GM19025 (cell line): Measurements from ENCODE around the gene CKB.
A peak's percentile ranks its signal among the peaks of the same experiment; 100 is the strongest.
"Not testable (repeated sequence)": the region's sequence is repeated elsewhere in the genome, so short reads cannot be mapped to it uniquely, and the experiment has no call there.

Experiments used
- ATAC-seq: cut with Tn5 transposase; IDR thresholded peaks from one replicate; pipeline ENCODE4 v1.9.1; 2021; ENCODE audit warnings: mild to moderate bottlenecking, low read depth, moderate library complexity; ENCODE audit not compliant: unreplicated experiment

Gene CKB

DNA sequence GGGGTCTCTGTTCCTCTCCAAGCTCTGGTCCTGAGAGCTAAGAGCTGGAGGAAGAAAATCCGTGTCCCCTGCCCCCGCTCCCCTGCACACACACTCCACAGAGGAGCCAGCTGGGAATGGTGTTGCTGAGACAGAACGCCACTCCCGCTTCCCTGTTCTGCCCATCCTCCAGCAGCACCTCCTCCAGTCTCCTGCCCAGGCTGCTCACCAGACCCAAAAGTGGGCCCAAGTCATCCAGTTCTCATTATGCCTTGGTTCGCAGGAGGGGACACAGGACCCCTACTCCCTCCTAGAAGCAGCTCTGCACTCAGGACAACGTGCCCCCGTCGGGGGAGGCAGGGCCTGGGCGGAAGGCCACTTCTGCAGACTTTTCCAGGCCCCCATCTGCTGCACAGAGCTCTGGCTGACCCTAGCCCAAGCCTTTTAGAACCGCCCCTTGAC lies 5.5 kb upstream of the CKB start:
- no peak for ATAC-seq

DNA sequence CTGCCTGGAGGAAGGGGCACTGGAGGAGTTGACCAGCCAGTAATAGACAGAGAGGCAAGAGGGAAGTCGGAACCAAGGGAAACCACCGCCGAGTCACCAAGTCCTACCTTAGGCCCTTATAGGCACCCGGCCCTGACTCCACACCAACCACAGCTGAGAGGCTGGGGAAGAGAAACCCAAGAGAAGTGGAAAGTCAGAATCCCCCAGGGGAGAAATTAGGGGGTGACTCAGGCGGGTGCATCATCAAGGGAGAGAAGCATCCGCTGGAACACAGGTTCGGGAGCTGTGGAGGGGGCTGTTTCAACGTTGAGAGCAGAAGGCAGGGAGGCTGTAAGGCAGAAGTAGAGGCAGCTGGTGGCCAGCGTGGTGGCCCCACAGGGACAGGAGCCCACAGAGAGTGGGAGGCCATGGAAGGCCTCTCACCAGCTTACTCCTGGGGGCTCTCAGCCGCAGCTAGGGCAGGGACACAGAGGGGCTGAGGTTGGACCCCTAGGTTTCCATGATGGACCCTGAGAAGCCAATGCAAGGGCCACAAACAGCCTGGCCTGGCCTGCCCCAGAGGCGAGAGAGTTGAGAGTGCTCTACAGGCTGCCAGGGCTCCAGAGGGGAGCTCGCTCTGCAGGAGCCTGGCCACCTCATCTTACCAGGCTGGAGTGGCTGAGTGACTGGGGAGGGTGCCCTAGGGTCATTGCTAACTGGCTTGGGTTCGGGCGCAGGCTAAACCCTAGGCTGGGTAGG lies 4.9 kb upstream of the CKB start:
- ATAC-seq: peak; percentile 70

DNA sequence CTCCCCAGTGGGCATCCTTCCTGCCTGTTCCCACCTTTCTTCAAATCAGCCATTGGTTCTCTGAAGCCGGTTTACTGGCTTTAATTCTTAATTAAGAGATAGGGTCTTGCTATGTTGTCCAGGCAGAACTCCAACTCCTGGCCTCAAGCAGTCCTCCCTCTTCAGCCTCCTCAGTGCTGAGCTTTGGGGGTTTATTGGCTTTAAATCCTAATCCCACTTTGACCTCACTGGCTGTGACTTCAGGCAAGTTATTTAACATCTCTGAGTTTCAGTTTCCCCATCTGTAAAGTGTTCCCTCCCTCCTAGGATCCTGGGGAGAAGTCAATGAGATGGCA lies 4.3 kb upstream of the CKB start:
- no peak for ATAC-seq

DNA sequence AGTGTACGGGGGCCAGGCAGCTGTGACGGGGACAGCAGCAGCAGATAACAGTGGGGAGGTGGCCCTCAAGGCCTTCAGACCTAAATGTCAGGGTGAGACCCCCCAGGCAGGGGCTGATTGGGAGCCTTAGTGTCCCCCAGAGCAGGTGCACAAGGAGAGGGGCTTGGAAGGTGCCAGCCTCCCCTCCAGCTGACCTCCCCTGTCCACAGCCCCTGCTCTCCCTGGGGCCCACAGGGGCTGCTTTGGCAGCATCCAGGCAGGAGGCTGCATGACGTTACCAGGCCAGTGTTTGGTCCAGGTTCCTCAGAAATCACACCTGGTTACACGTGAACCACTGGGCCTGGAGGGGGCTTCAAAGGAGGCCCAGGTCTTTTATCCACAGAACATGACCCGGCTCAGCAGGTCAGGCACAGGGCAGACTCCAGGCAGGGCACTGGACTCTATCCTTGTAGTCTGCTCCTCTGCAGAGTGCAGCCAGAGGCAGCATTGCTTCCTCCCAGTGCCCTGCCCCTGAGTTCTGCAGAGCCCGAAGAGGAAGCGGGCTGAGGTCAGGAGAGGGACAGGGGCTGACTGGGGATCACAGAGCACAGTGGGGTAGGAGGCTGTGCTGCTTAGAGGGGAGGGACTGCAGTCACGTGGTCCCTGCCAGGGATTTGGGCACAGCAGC lies 3.8 kb upstream of the CKB start:
- no peak for ATAC-seq

DNA sequence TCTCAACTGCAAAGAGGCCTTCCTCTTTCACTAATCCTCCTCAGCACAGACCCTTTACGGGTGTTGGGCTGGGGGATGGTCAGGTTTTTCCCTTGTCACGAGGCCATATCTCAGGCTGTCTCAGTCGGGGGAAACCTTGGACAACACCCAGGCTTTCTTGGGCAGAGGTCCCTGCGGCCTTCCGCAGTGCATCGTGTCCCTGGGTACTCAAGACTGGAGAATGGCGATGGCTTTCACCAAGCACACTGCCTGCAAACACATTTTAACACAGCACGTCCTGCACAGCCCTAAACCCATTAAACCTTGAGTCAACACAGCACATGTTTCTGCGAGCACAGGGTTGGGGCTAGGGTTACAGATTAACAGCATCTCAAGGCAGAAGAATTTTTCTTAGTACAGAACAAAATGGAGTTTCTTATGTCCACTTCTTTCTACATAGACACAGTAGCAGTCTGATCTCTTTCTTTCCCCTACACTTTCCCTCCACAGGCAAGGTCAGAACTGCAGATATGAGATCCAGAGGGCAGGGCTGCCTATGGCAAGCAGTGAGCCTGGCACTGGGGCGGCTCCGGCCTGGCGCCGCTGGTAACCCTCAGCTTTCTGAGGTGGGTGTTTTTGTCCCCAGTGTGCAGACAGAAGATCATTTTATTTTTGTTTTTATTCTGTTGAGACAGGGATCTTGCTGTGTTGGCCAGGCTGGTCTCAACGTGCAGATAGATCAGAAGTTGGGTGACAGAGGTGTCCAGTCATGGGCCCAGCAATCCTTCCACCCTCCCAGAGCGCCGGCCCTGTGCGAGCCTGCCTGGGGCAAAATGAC lies 3.0 kb upstream of the CKB start:
- ATAC-seq: not testable (repeated sequence)

DNA sequence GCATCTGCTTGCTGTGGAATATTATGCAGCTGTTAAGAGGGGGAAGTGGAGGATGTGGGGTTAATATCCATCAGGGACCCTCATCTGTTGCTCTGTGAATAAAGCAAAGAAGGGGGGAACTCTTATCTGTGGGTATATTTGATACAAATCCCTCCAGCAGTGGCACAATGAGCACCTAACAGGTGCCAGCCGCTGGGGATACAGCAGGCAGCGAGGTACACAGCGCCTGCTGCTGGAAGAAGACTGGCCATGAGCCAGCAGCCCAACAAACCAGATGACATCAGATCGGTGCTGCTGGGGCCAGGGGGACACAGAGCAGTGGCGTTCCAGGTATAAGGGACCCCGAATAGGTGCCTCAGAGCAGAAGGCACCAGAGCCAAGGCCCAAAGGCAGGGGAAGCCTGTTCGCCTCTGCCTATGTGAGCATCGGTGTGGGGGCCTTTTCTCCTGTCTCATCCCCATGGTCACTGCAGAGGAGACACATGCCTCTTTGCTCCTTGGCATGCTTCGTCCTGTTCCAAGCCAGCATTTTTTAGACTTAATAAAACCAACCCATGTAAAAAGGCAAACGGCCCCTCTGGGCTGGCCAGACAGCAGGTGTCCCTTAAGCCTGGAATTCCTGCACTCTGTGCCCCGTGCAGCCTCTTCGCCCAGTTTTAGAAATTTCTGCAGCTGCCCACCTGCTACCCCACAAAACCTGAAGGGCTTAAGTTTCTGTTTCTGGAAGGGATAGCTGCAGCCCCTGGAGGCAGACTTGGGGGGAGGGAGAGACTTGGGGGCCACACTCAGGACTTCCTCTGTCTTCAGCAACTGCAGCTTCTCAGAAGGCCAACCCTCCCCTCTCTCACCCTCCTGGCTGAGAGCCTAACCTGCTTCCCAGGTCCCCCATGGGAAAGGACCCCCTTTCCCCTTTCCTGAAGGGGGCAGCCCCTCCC lies 1.6 kb upstream of the CKB start:
- no peak for ATAC-seq

DNA sequence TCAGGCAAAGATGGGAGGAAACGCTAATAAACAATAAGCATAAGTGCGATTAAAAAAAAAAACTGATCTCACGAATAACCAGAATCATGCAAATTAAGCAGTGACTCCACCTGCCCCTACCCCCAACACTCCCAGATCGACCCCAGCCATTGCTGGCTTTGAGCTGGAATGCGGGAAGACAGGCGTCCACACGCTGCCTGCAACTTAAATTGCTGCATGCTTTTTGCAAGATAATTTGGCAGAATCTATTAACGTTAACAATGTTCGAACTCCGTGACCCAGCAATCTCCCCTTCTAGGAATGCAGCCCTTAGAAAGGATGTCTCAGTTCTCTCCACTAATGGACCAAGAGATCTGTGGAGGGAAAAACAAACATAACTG lies 935 bp upstream of the CKB start:
- no peak for ATAC-seq

DNA sequence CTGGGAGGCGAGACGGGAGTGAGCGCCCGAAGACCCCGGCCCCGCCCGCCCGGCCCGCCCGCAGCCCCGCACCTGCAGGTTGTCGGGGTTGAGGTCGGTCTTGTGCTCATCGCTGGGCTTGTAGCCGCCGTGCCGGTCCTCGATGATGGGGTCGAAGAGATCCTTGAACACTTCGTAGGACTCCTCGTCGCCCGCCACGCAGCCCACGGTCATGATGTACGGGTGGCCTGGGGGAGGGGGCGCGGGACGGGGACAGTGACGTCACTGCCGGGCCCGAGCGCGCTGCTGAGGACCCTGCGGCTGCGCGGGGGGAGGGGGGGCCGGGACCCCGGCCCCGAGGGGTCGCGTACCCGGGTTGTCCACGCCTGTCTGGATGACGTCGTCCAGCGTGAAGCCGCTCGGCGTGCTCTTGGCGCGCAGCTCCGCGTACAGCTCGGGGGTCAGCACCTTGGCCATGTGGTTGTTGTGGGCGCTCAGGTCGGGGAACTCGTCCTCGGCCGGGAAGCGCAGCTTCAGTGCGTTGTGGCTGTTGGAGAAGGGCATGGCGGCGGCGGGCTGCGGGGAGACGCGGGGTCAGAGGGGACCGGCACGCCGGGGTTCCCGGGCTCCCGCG lies 573 bp downstream of the CKB start:
- no peak for ATAC-seq

DNA sequence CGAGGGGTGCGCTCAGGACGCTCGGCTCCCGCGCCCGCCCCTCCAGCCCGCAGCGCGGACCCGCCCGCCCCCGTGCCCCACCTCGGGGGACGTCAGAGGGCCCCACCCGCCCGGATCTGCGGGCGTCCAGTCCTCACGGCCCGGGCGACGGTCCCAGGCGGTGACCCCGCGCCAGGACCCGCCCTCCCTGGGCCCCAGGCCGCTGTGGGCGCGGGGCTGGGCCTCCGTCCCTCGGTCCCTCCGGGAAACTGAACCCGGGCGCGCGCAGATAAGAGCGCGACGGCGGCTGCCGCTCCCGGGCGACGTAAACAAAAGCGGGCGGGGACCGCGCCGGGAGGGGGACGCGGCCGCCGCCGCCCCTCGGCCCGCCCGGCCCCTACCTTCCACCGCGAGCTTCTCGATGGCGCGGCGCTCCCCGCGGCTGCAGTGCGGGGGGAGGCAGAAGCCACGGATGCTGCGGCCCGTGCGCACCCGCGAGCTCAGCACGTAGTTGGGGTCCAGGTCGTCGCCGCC lies 1.1 kb downstream of the CKB start:
- ATAC-seq: no peak

DNA sequence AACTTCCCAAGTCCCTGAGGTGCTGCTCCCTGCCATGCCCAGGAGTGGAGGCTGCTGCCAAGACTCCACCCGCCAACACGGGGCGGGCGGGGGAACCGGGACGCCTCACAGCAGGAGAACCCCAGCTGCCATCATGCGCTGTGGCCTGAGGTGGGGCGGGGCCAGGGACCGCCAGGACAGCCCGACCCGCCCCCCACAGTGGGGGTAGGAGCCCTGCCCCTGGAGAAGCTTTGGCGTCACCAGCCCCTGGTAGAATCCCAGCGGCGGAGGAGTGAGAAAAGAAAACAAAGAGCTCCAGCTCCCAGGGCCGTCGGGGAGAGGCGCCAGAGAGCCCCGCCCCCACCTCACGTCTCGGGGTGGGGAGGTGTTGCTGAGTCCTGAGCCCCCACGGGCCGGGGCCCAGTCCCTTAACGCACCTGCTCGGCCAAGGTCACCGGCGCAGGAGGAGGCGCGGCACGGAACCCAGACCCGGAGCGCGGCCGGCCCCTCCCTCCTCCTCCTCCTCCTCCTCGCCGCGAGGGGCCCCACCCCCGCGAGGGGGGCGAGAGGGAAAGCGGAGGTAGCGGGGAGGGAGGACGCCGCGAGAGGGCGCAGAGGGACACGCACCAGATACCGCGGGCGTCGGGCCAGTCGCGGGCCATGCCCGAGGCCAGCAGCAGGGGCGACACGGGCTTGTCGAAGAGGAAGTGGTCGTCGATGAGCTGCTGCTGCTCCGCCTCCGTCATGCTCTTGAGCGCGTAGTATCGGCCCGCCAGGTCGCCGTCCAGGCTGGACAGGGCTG lies 1.8 kb downstream of the CKB start:
- ATAC-seq: no peak

DNA sequence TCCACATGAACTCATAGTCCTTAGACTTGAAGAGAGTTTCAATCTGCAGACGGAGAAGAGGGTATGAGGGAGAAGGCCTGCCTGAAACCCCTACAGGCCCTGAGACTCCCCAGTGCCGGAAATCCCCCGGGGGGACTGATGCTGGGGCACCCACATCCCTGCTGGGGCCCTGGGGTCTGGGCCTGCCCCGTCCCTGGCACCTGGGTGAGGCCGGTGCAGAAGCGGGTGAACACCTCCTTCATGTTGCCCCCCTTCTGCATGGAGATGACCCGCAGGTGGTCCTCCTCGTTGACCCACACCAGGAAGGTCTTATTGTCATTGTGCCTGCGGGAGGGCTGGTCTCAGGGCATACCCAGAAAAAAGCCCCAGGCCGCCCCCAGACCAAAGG lies 2.4 kb downstream of the CKB start:
- ATAC-seq: no peak

DNA sequence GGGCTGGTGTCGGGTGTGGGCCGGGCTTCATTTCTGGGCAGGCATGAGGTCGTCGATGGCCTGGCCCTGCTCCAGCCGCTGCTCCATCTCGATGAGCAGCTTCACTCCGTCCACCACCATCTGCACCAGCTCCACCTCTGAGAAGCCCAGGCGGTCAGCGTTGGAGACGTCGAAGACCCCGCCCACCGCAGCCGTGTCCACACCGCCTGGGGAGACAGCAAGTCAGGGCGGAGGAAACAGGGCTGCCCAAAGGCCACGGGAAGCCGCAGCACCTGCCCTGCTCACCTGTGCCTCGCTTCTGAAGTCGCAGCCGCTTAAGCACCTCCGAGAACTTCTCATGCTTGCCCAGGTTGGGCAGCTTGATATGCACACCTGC lies 2.8 kb downstream of the CKB start:
- ATAC-seq: no peak

DNA sequence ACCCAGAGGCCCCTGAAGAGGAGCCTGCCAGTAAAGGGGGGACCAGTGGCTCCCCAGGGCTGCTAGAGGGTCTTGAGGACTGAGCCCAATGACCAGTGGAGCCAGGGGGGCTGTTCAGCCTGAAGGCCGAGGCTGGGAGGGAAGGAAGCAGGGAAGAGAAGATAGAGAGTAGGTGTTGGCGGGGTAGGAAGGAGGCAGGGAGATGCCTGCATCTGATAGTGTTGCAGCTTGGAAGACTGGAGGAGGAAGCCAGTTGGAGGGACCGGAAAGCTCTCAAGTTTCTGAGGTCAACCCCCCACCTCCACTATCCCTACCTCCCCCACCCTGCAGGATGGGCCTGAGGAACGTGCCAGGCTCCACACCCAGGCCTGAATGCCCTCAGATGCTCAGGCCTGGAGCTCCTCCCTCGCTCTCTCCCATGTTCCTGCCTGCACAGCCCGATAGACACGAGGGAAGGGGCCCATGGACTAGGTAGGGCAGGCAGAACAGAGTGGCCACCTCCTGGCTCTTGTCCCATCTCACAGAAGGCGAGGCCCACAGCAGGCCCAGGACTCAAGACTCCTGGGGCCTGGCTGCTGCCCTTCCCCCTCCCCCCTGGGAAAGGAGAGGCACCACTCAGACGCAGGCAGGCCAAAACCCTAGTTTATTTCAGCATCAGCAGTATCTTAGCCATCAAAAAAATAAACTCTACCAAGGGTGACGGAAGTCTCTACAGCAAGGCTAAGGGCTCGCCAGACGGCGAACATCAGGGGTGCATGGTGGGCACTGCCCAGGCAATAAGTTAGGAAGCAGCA lies 3.4 kb downstream of the CKB start:
- ATAC-seq: no peak

DNA sequence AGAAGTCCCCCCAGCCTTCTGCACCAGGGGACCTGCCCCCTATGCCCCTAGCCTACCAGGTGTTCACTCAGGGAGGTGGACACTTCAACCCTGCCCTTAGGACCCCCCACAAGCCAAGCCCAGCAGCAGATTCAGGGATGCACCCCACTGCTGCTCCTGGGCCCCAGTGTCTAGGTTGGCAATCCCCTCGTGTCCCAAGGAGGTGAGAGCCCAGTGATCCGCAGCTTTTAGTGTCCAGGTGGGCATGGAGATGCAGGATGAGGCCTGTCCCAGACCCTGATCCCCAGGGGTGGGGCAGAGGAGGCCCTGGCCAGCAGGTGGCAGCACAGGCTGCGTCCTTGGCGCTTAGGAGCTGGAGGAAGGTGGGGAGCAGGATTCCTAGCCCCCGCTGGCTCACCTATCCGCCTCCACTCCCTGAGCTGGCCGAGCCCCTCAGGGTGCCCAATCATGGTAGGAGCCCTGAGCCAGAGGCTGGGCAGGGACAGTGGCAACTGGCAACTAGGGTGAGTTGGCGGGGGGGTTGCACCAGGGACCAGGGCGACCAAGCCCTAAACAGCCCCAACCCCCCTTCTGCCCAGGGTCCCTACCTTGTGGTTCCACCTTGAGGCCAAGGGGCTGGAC lies 4.1 kb downstream of the CKB start:
- ATAC-seq: no peak

DNA sequence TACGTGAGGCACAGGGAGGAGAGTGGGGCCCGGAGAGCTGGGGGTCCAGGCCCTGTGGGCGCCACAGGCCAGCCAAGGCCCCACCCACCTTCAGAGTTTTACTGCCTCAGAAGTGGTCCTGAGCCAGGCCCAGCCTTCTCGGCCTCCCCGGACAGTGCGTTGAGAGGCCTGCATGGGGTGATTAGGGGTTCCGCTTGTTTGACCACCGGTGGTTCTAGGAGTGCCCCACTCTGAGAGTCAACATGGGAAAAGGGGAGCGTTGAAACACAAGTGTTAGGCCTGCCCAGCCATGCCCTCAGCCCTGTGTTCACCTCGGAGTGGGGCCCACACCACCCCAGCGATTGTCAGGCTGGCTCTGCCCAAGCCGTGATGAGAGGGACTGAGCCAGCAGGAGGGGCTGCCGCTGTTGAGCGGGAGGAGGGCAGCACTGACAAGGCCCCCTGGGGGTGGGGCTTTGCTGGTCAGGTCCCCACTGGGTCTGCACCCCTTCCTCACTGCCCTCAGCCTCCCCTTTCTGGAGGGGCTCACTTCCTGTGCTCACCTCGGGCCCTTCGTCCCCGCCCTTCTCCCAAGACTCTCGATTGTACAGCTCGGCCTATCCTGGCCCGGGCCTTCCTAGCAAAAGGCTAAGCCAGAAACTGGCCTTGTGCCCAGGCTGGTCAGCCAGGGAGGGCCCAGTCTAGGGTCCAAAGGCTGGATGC lies 4.8 kb downstream of the CKB start:
- no peak for ATAC-seq

DNA sequence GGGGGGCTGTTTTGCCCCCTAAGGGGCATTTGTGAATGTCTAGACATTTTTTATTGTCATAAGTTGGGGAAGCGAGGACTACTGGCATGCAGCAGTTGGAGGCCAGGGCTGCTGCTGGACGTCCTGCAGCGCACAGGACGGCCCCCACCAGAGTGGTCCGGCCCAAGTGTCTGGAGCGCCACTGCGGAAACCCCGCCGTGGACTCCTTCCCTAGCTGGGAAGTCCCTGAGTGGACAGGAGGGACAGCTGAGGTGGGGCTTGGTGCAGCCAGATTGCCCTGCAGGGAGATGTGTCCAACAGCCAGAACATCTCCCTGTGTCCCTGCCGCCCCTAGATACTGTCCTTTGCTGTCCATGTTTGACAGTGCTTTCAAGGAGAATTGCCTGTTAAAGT lies 5.5 kb downstream of the CKB start:
- no peak for ATAC-seq

DNA sequence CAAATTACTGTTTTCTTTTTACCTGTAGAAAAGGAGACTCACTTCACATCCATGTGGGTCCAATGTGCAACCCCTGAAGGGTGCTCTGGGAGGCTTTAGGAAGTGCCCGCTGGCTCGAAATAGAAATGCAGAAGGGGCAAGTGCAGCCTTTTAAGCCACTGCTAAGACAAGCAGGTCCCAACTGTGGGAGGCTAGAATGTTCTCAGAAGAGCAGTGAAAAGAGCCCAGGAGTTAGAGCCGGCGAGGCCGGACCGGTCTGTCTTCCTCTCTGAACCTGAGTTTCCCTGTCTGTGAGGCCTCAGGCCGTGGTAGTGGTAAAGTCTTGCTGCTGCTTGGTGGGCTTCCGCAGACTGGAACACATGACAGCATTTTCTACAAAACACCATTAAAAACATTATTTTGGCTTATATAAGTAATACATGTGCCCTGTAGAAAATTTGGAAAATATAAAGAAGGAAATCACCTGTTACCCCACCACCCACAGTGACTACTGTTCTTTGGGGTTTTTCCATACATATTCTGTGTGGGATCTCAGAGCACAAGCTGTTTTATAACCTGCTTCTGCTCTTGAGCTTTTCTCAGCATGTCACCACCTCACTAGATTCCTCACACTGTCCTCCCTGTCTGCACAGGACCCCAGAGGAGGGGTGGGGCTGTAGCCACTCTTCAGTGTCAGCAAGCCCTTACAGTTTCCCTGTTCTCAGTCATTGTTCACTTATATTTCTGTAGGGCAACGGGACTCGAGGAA lies 6.0 kb downstream of the CKB start:
- ATAC-seq: no peak
